Neural cell (in vitro differentiated cells): Measurements from ENCODE around the gene RARRES2. TPM values are rescaled to one million over a fixed set of nuclear protein-coding genes. Genes with fewer than 3 reads are reported as not detected.

Source experiments
- H2AFZ ChIP-seq: fragments of 200-600, 300-800 bp; sonication (generic), shearing (Covaris generic); 2 replicates; pipeline ENCODE4 v1.6.0; 2014; ENCODE audit warnings: low read depth, mild to moderate bottlenecking, antibody characterized with exemption, low read length, moderate library complexity
- H3F3A ChIP-seq: fragments of 200-600 bp; shearing (Covaris generic); 2 replicates; pipeline ENCODE4 v1.6.1; 2016; ENCODE audit warnings: mild to moderate bottlenecking, moderate library complexity, mixed read lengths, antibody characterized with exemption, low read length; ENCODE audit not compliant: insufficient read depth, poor library complexity, severe bottlenecking
- H3K27ac ChIP-seq: fragments of 200-600, 300-800 bp; sonication (generic), shearing (Covaris generic); 2 replicates; pipeline ENCODE4 v1.5.1; 2014; ENCODE audit warnings: mild to moderate bottlenecking, low read length, moderate library complexity
- H3K27me3 ChIP-seq: fragments of 300-800, 200-600 bp; sonication (generic), shearing (Covaris generic); 2 replicates; pipeline ENCODE4 v1.6.0; 2014; ENCODE audit warnings: mild to moderate bottlenecking, low read depth, low read length, moderate library complexity; ENCODE audit not compliant: insufficient read depth
- H3K36me3 ChIP-seq: fragments of 300-800, 200-600 bp; sonication (generic), shearing (Covaris generic); 2 replicates; pipeline ENCODE4 v1.5.1; 2014; ENCODE audit warnings: mild to moderate bottlenecking, antibody characterized with exemption, low read length, moderate library complexity; ENCODE audit not compliant: insufficient read depth
- H3K4me2 ChIP-seq: fragments of 300-800, 200-600 bp; sonication (generic), shearing (Covaris generic); 2 replicates; pipeline ENCODE4 v1.6.0; 2014; ENCODE audit warnings: mild to moderate bottlenecking, low read length
- H3K4me3 ChIP-seq: fragments of 300-800, 200-600 bp; sonication (generic), shearing (Covaris generic); 2 replicates; pipeline ENCODE4 v1.5.1; 2014; ENCODE audit warnings: mild to moderate bottlenecking, low read length, moderate library complexity
- H3K79me2 ChIP-seq: fragments of 200-600 bp; shearing (Covaris generic); replicated peaks from 2 replicates; pipeline ENCODE4 v1.6.0; 2014; ENCODE audit warnings: mild to moderate bottlenecking, low read length, moderate library complexity; ENCODE audit not compliant: insufficient read depth
- H3K9ac ChIP-seq: fragments of 300-800, 200-600 bp; sonication (generic), shearing (Covaris generic); 2 replicates; pipeline ENCODE4 v1.6.1; 2016; ENCODE audit warnings: mild to moderate bottlenecking, low read length, mixed read lengths
- H3K9me2 ChIP-seq: fragments of 200-600 bp; shearing (Covaris generic); 2 replicates; pipeline ENCODE4 v1.6.1; 2016; ENCODE audit warnings: mild to moderate bottlenecking, low read length, mixed read lengths; ENCODE audit not compliant: insufficient read depth
- H3K9me3 ChIP-seq: fragments of 200-600, 300-800 bp; sonication (generic), shearing (Covaris generic); 2 replicates; pipeline ENCODE4 v1.6.1; 2016; ENCODE audit warnings: mild to moderate bottlenecking, mixed run types, low read length, moderate library complexity, mixed read lengths
- H4K20me1 ChIP-seq: fragments of 200-600 bp; shearing (Covaris generic); 2 replicates; pipeline ENCODE4 v1.6.1; 2016; ENCODE audit warnings: mild to moderate bottlenecking, mixed run types; ENCODE audit not compliant: insufficient read depth
- EP300 ChIP-seq: fragments of 450-650 bp; conservative IDR thresholded peaks from 2 replicates; pipeline ENCODE4 v1.6.1; 2014; ENCODE audit warnings: antibody characterized with exemption, mild to moderate bottlenecking, moderate library complexity; ENCODE audit not compliant: poor library complexity, severe bottlenecking
- EZH2 ChIP-seq: fragments of 200-600, 300-800 bp; shearing (Covaris generic), sonication (generic); IDR thresholded peaks from 2 replicates; pipeline ENCODE4 v1.6.1; 2014; ENCODE audit warnings: antibody characterized with exemption, low read length, borderline replicate concordance, mild to moderate bottlenecking; ENCODE audit not compliant: insufficient read depth, poor library complexity, severe bottlenecking
- MXI1 ChIP-seq: fragments of 450-650 bp; conservative IDR thresholded peaks from 2 replicates; pipeline ENCODE4 v1.6.1; 2014; ENCODE audit warnings: antibody characterized with exemption, mild to moderate bottlenecking; ENCODE audit not compliant: poor library complexity, severe bottlenecking
- POLR2AphosphoS5 ChIP-seq: IDR thresholded peaks from 2 replicates; pipeline ENCODE4 v1.6.1; 2012
- RAD21 ChIP-seq: fragments of 450-650 bp; conservative IDR thresholded peaks from 2 replicates; pipeline ENCODE4 v1.6.1; 2014; ENCODE audit warnings: antibody characterized with exemption, mild to moderate bottlenecking, moderate library complexity
- SMC3 ChIP-seq: fragments of 450-650 bp; conservative IDR thresholded peaks from 2 replicates; pipeline ENCODE4 v1.6.1; 2014; ENCODE audit warnings: antibody characterized with exemption, mild to moderate bottlenecking, moderate library complexity; ENCODE audit not compliant: poor library complexity
- TAF1 ChIP-seq: IDR thresholded peaks from 2 replicates; pipeline ENCODE4 v1.6.1; 2012; ENCODE audit warnings: low read depth
- polyA plus RNA-seq: library from polyadenylated mRNA; depleted of rRNA; stranded (reverse); fragments of >200 nt; gene quantifications from 2 replicates; pipeline ENCODE4 v1.2.3, GENCODE V29; 2014
- TF ChIP-seq, protein P1 (sequence below): fragments of 450-650 bp; IDR thresholded peaks from 2 replicates; pipeline ENCODE4 v1.5.1; 2014; ENCODE audit warnings: antibody characterized with exemption, mild to moderate bottlenecking, moderate library complexity; ENCODE audit not compliant: poor library complexity, severe bottlenecking
- TF ChIP-seq, protein P2 (sequence below): IDR thresholded peaks from 2 replicates; pipeline ENCODE4 v1.6.1; 2012; ENCODE audit warnings: borderline replicate concordance

The RARRES2 gene
- polyA plus RNA-seq, 1 donor from 2014 or later: 0.71 TPM

DNA sequence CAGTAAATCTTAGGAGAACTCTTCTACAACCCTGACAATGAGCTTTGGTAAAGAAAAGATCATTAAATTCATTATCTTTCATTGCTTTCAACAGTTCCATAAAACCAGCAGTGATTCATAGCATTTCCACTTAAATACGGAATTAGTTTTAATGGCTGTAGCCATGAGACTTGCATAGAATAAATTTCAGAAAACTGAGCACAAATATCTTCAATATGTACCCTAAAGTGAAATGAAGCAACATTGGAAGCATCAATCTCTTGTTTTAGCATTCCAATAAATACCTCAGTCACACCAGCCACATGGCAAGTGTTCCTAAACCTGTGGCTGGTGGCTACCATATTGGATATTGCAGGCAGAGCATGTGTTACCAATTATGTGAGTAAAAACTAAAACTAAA lies 3.6 kb upstream of the RARRES2 start:
- Histone ChIP-seq H3K9me3 (peaks cover 6% of the 10 kb centered on the region), H3K36me3 (no peaks in the 10 kb centered on the region), H3K9ac (no peak overlapping the region), H3K27ac (no peak overlapping the region), H3K9me2 (no peaks in the 10 kb centered on the region), H3K4me3 (no peak overlapping the region), H3K79me2 (no peaks in the 10 kb centered on the region), H2AFZ (no peak overlapping the region), H3F3A (no peaks in the 10 kb centered on the region), H4K20me1 (no peaks in the 10 kb centered on the region), H3K4me2 (no peak overlapping the region), H3K27me3 (peaks cover 29% of the 10 kb centered on the region)
- TF ChIP-seq, protein P1, sequence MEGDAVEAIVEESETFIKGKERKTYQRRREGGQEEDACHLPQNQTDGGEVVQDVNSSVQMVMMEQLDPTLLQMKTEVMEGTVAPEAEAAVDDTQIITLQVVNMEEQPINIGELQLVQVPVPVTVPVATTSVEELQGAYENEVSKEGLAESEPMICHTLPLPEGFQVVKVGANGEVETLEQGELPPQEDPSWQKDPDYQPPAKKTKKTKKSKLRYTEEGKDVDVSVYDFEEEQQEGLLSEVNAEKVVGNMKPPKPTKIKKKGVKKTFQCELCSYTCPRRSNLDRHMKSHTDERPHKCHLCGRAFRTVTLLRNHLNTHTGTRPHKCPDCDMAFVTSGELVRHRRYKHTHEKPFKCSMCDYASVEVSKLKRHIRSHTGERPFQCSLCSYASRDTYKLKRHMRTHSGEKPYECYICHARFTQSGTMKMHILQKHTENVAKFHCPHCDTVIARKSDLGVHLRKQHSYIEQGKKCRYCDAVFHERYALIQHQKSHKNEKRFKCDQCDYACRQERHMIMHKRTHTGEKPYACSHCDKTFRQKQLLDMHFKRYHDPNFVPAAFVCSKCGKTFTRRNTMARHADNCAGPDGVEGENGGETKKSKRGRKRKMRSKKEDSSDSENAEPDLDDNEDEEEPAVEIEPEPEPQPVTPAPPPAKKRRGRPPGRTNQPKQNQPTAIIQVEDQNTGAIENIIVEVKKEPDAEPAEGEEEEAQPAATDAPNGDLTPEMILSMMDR: no peak
- no peak for TF ChIP-seq MXI1
- TF ChIP-seq RAD21: no peak
- no peak for TF ChIP-seq POLR2AphosphoS5
- TF ChIP-seq, protein P2, sequence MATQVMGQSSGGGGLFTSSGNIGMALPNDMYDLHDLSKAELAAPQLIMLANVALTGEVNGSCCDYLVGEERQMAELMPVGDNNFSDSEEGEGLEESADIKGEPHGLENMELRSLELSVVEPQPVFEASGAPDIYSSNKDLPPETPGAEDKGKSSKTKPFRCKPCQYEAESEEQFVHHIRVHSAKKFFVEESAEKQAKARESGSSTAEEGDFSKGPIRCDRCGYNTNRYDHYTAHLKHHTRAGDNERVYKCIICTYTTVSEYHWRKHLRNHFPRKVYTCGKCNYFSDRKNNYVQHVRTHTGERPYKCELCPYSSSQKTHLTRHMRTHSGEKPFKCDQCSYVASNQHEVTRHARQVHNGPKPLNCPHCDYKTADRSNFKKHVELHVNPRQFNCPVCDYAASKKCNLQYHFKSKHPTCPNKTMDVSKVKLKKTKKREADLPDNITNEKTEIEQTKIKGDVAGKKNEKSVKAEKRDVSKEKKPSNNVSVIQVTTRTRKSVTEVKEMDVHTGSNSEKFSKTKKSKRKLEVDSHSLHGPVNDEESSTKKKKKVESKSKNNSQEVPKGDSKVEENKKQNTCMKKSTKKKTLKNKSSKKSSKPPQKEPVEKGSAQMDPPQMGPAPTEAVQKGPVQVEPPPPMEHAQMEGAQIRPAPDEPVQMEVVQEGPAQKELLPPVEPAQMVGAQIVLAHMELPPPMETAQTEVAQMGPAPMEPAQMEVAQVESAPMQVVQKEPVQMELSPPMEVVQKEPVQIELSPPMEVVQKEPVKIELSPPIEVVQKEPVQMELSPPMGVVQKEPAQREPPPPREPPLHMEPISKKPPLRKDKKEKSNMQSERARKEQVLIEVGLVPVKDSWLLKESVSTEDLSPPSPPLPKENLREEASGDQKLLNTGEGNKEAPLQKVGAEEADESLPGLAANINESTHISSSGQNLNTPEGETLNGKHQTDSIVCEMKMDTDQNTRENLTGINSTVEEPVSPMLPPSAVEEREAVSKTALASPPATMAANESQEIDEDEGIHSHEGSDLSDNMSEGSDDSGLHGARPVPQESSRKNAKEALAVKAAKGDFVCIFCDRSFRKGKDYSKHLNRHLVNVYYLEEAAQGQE: no peak
- TF ChIP-seq EZH2: no peak
- TF ChIP-seq TAF1: no peak
- no peak for TF ChIP-seq EP300
- no peak for TF ChIP-seq SMC3

DNA sequence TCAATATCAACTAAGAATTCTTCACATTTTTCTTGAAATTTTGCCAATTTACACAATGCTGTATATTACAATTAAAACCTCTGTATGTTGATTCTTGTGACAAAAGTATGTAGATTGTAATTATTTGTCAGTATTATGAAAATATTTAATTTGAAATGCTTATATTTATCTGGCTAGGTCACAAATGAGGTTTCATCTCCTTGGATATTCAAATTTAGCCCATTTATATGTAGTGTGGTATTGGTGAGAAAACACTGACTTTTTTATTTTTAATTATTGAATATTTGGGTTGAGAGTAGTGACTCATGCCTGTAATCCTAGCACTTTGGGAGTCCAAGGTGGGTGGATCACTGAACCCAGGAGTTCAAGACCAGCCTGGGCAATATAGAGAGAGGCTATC lies 2.9 kb upstream of the RARRES2 start:
- H3K27ac ChIP-seq: no peak overlapping the region
- no peaks in the 10 kb centered on the region for H3F3A ChIP-seq
- no peak overlapping the region for H3K9ac ChIP-seq
- H3K27me3 ChIP-seq: peaks cover 36% of the 10 kb centered on the region
- H3K79me2 ChIP-seq: no peaks in the 10 kb centered on the region
- H3K9me2 ChIP-seq: no peaks in the 10 kb centered on the region
- H3K36me3 ChIP-seq: no peaks in the 10 kb centered on the region
- H3K9me3 ChIP-seq: peaks cover 6% of the 10 kb centered on the region
- no peak overlapping the region for H3K4me3 ChIP-seq
- H4K20me1 ChIP-seq: no peaks in the 10 kb centered on the region
- H3K4me2 ChIP-seq: no peak overlapping the region
- TF ChIP-seq TAF1 (no peak), EZH2 (no peak), MXI1 (no peak), EP300 (no peak), POLR2AphosphoS5 (no peak), RAD21 (no peak), SMC3 (no peak)
- TF ChIP-seq, protein P1: no peak
- TF ChIP-seq, protein P2: no peak
- no peak overlapping the region for H2AFZ ChIP-seq
